HG03064 (cell line): ENCODE results near the gene AVEN.

Source experiments
- ATAC-seq: cut with Tn5 transposase; IDR thresholded peaks from one replicate; pipeline ENCODE4 v1.9.1; 2021; ENCODE audit warnings: low read depth; ENCODE audit not compliant: unreplicated experiment

The AVEN gene

GRCh38 chr15:33926260-33926659 is 112.7 kb downstream of the AVEN start:
- ATAC-seq: no peak

GRCh38 chr15:33923446-33923845 is 115.6 kb downstream of the AVEN start:
- no peak for ATAC-seq

- ATAC-seq: no peak
Observed at GRCh38 chr15:33915571-33916407, 123.2 kb downstream of the AVEN start.

GRCh38 chr15:33913459-33913858 is 125.5 kb downstream of the AVEN start:
- no peak for ATAC-seq

GRCh38 chr15:33912326-33912725 is 126.7 kb downstream of the AVEN start:
- ATAC-seq: no peak

- ATAC-seq: no peak
Observed at GRCh38 chr15:33910741-33911140, 128.3 kb downstream of the AVEN start.

- ATAC-seq: no peak
Observed at GRCh38 chr15:33908406-33908805, 130.6 kb downstream of the AVEN start.

GRCh38 chr15:33907326-33907725 is 131.7 kb downstream of the AVEN start:
- no peak for ATAC-seq

- ATAC-seq: no peak
Observed at GRCh38 chr15:33903661-33904060, 135.3 kb downstream of the AVEN start.

GRCh38 chr15:33902043-33902442 is 137.0 kb downstream of the AVEN start:
- ATAC-seq: no peak

- no peak for ATAC-seq
Observed at GRCh38 chr15:33894193-33894592, 144.8 kb downstream of the AVEN start.

GRCh38 chr15:33888176-33888575 is 150.8 kb downstream of the AVEN start:
- no peak for ATAC-seq

- no peak for ATAC-seq
Observed at GRCh38 chr15:33882921-33883320, 156.1 kb downstream of the AVEN start.

GRCh38 chr15:33874156-33874555 is 164.8 kb downstream of the AVEN start:
- no peak for ATAC-seq

- no peak for ATAC-seq
Observed at GRCh38 chr15:33872416-33873106, 166.4 kb downstream of the AVEN start.

GRCh38 chr15:33871980-33872379 is 167.0 kb downstream of the AVEN start:
- no peak for ATAC-seq

- ATAC-seq: no peak
Observed at GRCh38 chr15:33866101-33866737, 172.8 kb downstream of the AVEN start.

- no peak for ATAC-seq
Observed at GRCh38 chr15:33865416-33865815, 173.6 kb downstream of the AVEN start.

- no peak for ATAC-seq
Observed at GRCh38 chr15:33864360-33865075, 174.5 kb downstream of the AVEN start.

GRCh38 chr15:33860754-33861153 is 178.2 kb downstream of the AVEN start:
- no peak for ATAC-seq

GRCh38 chr15:33859992-33860545 is 178.9 kb downstream of the AVEN start:
- ATAC-seq: no peak
